ENCODE results near the gene MBNL2. TPM values are rescaled to one million over a fixed set of nuclear protein-coding genes. Genes with fewer than 3 reads are reported as not detected.

The MBNL2 gene
- total RNA-seq, 3 donors from 2014 or later, result 68.5 to 131 (median 120) TPM

DNA sequence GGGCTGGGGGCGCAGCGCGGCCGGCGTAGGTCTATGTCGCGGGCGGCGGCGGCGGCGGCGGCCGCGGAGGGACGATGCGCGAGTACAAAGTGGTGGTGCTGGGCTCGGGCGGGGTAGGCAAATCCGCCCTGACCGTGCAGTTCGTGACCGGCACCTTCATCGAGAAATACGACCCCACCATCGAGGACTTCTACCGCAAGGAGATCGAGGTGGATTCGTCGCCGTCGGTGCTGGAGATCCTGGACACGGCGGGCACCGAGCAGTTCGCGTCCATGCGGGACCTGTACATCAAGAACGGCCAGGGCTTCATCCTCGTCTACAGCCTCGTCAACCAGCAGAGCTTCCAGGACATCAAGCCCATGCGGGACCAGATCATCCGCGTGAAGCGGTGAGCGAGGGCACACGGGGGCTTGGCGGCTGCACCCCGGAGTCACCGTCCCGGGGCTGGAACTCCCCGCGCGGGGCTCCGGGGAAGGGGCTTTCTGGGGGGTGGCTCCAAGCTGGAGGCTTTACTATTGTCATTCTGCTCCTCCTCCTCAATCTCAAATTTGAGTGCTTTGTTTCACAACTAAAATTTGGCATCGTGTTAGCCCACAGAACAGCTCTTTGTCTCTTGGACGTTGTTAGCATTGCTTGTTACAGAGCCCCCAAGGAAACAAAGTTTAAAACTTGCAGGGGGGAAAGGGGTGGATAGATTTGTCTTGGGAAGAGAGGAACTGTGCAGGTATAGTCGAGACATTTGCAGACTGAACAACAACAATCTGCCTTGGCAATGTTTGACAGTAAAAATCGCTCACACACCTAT lies 212.5 kb downstream of the MBNL2 start:
- Histone ChIP-seq H3K27ac (peak overlapping the region; percentile 76 to 99), H3K36me3 (no peaks in the 10 kb centered on the region), H3K9me3 (no peaks in the 10 kb centered on the region), H3K4me3 (peak overlapping the region; percentile 81 to 88 (median 87)), H3K4me1 (peaks cover 0 to 5% of the 10 kb centered on the region in 2 donors), H3K27me3 (no peaks in the 10 kb centered on the region)
- intact Hi-C loops (cut with DNase I; ENCODE audit: low total_unique reads), result no loop called here
- TF ChIP-seq, protein P1, sequence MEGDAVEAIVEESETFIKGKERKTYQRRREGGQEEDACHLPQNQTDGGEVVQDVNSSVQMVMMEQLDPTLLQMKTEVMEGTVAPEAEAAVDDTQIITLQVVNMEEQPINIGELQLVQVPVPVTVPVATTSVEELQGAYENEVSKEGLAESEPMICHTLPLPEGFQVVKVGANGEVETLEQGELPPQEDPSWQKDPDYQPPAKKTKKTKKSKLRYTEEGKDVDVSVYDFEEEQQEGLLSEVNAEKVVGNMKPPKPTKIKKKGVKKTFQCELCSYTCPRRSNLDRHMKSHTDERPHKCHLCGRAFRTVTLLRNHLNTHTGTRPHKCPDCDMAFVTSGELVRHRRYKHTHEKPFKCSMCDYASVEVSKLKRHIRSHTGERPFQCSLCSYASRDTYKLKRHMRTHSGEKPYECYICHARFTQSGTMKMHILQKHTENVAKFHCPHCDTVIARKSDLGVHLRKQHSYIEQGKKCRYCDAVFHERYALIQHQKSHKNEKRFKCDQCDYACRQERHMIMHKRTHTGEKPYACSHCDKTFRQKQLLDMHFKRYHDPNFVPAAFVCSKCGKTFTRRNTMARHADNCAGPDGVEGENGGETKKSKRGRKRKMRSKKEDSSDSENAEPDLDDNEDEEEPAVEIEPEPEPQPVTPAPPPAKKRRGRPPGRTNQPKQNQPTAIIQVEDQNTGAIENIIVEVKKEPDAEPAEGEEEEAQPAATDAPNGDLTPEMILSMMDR (IDR thresholded peaks at IDR 0.05), result no peak
- TF ChIP-seq POLR2A (IDR thresholded peaks at IDR 0.05) (no peak), POLR2AphosphoS5 (IDR thresholded peaks at IDR 0.05) (no peak)
- peak; percentile 37 to 55 for DNase-seq (ENCODE audit: low spot score in 2 of 2)

DNA sequence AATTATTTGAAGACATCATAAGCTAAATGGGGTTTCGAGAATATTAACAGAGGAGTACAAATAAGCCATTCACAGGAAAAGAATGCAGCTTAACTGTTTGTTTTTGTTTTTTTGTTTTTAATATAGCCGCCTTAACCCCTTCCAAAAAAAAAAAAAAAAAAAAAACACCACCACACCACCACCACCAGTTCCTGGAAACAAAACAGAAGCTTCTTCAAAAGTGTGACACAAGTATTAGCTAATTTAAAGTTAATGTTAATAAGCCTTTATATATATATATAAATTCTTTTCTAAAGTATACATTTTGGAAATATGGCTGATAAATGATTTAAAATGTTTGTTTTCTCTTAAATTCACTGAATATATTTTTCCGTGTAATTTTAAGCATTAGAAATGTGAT lies 213.2 kb downstream of the MBNL2 start:
- Histone ChIP-seq H3K4me1 (peaks cover 0 to 5% of the 10 kb centered on the region in 2 donors), H3K27ac (no peak overlapping the region), H3K4me3 (peak overlapping the region; percentile 81 to 88 (median 87)), H3K27me3 (no peaks in the 10 kb centered on the region), H3K9me3 (no peaks in the 10 kb centered on the region), H3K36me3 (no peaks in the 10 kb centered on the region)
- intact Hi-C loops (cut with DNase I; ENCODE audit: low total_unique reads), result no loop called here
- DNase-seq (ENCODE audit: low spot score in 2 of 2), result no peak
- TF ChIP-seq POLR2AphosphoS5 (IDR thresholded peaks at IDR 0.05) (no peak), POLR2A (IDR thresholded peaks at IDR 0.05) (no peak)
- TF ChIP-seq, protein P1 (IDR thresholded peaks at IDR 0.05), result no peak

DNA sequence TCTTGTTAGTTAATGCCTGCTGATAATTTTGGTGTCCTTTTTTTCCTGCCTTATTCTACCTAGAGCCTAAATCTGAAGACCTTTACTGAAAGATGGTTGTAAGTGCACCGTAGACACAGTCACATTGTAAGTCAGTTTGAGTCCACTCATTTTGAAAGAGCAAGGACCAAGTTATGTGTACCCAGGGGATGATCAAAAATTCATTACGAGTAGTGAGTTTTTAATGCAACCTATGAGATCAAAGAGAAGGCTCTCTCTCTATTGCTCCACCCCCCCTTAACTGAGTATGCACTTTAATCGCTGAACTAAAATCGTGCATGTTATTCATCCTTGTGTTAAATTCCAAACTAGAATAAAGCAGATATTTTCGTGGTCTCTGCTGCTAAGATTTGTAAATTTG lies 213.7 kb downstream of the MBNL2 start:
- H3K4me3 ChIP-seq, result peak overlapping the region; percentile 52 to 87 (median 81)
- no peaks in the 10 kb centered on the region for H3K9me3 ChIP-seq
- no peak for DNase-seq (ENCODE audit: low spot score in 2 of 2)
- peaks cover 0 to 5% of the 10 kb centered on the region in 2 donors for H3K4me1 ChIP-seq
- H3K27ac ChIP-seq, result no peak overlapping the region
- TF ChIP-seq, protein P1 (IDR thresholded peaks at IDR 0.05), result no peak
- no peak for TF ChIP-seq POLR2A (IDR thresholded peaks at IDR 0.05)
- TF ChIP-seq POLR2AphosphoS5 (IDR thresholded peaks at IDR 0.05), result no peak
- H3K27me3 ChIP-seq, result no peaks in the 10 kb centered on the region
- intact Hi-C loops (cut with DNase I; ENCODE audit: low total_unique reads), result no loop called here
- no peaks in the 10 kb centered on the region for H3K36me3 ChIP-seq

DNA sequence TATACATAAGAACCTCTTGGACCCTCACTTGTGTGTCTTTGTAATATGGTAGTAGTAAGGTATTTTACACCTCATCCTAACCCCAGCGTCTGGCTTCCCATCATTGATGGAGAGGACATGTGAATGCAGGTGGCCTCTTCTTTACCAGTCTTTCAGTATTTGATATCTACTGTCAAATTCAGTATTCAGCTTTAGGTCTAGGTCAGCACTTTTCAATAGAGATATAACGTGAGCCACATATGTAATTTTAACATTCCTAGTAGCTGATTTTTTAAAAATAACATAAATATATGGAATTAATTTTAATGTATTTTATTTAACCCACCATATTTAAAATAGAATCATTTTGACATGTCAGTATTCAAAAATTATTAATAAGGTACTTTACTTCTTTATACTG lies 214.7 kb downstream of the MBNL2 start:
- Histone ChIP-seq H3K4me1 (peaks cover 0 to 5% of the 10 kb centered on the region in 2 donors), H3K4me3 (peak overlapping the region in 1 of 3 donors; percentile 52), H3K9me3 (no peaks in the 10 kb centered on the region), H3K27ac (no peak overlapping the region), H3K36me3 (no peaks in the 10 kb centered on the region), H3K27me3 (no peaks in the 10 kb centered on the region)
- TF ChIP-seq POLR2AphosphoS5 (IDR thresholded peaks at IDR 0.05) (no peak), POLR2A (IDR thresholded peaks at IDR 0.05) (no peak)
- TF ChIP-seq, protein P1 (IDR thresholded peaks at IDR 0.05), result no peak
- intact Hi-C loops (cut with DNase I; ENCODE audit: low total_unique reads), result no loop called here
- no peak for DNase-seq (ENCODE audit: low spot score in 2 of 2)

DNA sequence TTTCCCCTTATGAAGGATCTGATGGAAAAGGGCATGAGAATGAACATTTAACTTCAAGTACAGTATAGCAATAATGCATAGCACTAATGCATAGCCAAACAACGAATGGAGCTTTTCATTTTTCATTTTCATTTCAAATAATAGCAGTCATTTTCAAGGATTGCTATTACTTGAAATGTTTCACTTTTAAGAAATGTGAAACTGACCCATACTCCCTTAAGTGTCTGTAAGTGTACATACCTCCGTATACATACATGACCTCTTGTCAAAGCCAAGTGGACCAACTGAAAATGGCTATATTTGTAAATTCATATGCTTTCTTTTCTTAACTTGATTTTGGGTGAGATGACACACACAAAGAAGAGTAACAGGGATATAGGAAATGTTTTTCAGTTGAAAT lies 215.6 kb downstream of the MBNL2 start:
- intact Hi-C loops (cut with DNase I; ENCODE audit: low total_unique reads), result no loop called here
- H3K4me3 ChIP-seq, result no peak overlapping the region
- peaks cover 0 to 5% of the 10 kb centered on the region in 2 donors for H3K4me1 ChIP-seq
- no peak for DNase-seq (ENCODE audit: low spot score in 2 of 2)
- H3K27ac ChIP-seq, result no peak overlapping the region
- H3K9me3 ChIP-seq, result no peaks in the 10 kb centered on the region
- no peaks in the 10 kb centered on the region for H3K27me3 ChIP-seq
- H3K36me3 ChIP-seq, result no peaks in the 10 kb centered on the region
- TF ChIP-seq, protein P1 (IDR thresholded peaks at IDR 0.05), result no peak
- TF ChIP-seq POLR2A (IDR thresholded peaks at IDR 0.05) (no peak), POLR2AphosphoS5 (IDR thresholded peaks at IDR 0.05) (no peak)

All from breast epithelium (tissue), 4 donors.